Measurements from ENCODE around the gene ABCB10. TPM values are rescaled to one million over a fixed set of nuclear protein-coding genes. Genes with fewer than 3 reads are reported as not detected.

Gene ABCB10
- total RNA-seq, 2 experiments from 2014 or later = 9.8 to 11.0 TPM

DNA sequence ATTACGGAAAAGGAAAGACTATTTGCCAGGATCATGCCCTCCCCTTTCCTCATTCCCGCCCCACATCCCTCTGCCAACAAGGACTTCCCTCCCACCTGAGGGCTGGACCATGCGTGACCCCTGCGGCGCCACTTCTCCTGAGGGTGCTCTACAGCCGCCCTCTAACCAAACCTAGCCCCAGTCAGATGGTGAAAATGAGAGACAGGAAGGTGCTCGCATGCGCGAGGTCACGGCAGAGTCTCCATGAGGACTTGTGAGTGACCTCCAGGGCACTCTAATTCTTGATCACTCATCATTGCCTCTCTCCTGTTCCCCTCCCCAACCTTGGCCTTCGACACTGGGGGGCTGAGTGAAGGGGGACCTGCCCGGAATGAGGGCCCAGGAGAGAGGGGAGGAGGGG lies 35.3 kb upstream of the ABCB10 start:
- no peaks in the 10 kb centered on the region for H3K27me3 Mint-ChIP-seq
- no peaks in the 10 kb centered on the region for H3K9me3 ChIP-seq (ENCODE audit: control insufficient read depth in 1 of 2, insufficient read depth in 1 of 2, low read length in 2 of 2)
- H3K27me3 ChIP-seq (ENCODE audit: control insufficient read depth in 1 of 2, insufficient read depth in 2 of 2, low read length in 2 of 2) = no peaks in the 10 kb centered on the region
- TF ChIP-seq, protein P1, sequence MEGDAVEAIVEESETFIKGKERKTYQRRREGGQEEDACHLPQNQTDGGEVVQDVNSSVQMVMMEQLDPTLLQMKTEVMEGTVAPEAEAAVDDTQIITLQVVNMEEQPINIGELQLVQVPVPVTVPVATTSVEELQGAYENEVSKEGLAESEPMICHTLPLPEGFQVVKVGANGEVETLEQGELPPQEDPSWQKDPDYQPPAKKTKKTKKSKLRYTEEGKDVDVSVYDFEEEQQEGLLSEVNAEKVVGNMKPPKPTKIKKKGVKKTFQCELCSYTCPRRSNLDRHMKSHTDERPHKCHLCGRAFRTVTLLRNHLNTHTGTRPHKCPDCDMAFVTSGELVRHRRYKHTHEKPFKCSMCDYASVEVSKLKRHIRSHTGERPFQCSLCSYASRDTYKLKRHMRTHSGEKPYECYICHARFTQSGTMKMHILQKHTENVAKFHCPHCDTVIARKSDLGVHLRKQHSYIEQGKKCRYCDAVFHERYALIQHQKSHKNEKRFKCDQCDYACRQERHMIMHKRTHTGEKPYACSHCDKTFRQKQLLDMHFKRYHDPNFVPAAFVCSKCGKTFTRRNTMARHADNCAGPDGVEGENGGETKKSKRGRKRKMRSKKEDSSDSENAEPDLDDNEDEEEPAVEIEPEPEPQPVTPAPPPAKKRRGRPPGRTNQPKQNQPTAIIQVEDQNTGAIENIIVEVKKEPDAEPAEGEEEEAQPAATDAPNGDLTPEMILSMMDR (IDR thresholded peaks at IDR 0.05) = no peak
- no peak overlapping the region for H3K27ac ChIP-seq (ENCODE audit: low read depth in 1 of 2, low read length in 2 of 2)
- intact Hi-C loops (cut with DNase I, micrococcal nuclease) = no loop called here
- no peak overlapping the region for H3K4me3 ChIP-seq (ENCODE audit: low read length)
- no peaks in the 10 kb centered on the region for H3K4me1 Mint-ChIP-seq (ENCODE audit: low read depth)
- H3K4me1 ChIP-seq (ENCODE audit: insufficient read depth, low read length) = no peaks in the 10 kb centered on the region
- H3K9me3 Mint-ChIP-seq = no peaks in the 10 kb centered on the region
- peaks cover 38% of the 10 kb centered on the region for H3K36me3 ChIP-seq (ENCODE audit: insufficient read depth, low read length)
- CTCF ChIA-PET = no interaction called here
- DNase-seq (no peak), ATAC-seq (ENCODE audit: poor library complexity) (no peak)
- POLR2A ChIA-PET = no interaction called here
- no peak overlapping the region for H3K4me3 Mint-ChIP-seq
- H3K36me3 Mint-ChIP-seq (ENCODE audit: low read depth) = peaks cover 54% of the 10 kb centered on the region
- no peak overlapping the region for H3K27ac Mint-ChIP-seq

DNA sequence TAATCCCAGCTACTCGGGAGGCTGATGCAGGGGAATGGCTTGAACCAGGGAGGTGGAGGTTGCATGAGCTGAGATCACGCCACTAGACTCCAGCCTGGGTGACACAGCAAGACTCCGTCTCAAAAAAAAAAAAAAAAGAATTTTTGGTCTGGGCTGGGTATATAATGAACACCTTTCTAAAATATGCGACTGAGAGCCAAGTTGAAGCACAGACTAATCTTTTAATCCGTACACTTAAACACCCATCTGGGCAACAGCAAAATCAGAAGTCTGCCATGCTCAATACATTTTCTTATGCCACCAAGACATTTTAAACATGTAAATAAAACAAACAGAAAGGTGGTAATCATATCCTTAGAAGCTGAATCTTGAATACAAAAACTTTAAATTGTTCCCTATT lies 31.6 kb upstream of the ABCB10 start:
- Histone ChIP-seq H3K36me3 (ENCODE audit: insufficient read depth, low read length) (peaks cover 25% of the 10 kb centered on the region), H3K4me3 (ENCODE audit: low read length) (no peak overlapping the region), H3K27ac (ENCODE audit: low read depth in 1 of 2, low read length in 2 of 2) (no peak overlapping the region), H3K27me3 (ENCODE audit: control insufficient read depth in 1 of 2, insufficient read depth in 2 of 2, low read length in 2 of 2) (no peaks in the 10 kb centered on the region), H3K9me3 (ENCODE audit: control insufficient read depth in 1 of 2, insufficient read depth in 1 of 2, low read length in 2 of 2) (no peaks in the 10 kb centered on the region), H3K4me1 (ENCODE audit: insufficient read depth, low read length) (no peaks in the 10 kb centered on the region)
- Mint-ChIP-seq H3K9me3 (no peaks in the 10 kb centered on the region), H3K27ac (no peak overlapping the region), H3K36me3 (ENCODE audit: low read depth) (peaks cover 25% of the 10 kb centered on the region), H3K4me1 (ENCODE audit: low read depth) (no peaks in the 10 kb centered on the region), H3K27me3 (no peaks in the 10 kb centered on the region), H3K4me3 (no peak overlapping the region)
- CTCF ChIA-PET = no interaction called here
- no peak for ATAC-seq (ENCODE audit: poor library complexity)
- POLR2A ChIA-PET = no interaction called here
- TF ChIP-seq, protein P1 (IDR thresholded peaks at IDR 0.05) = no peak
- no peak for DNase-seq
- intact Hi-C loops (cut with DNase I, micrococcal nuclease) = no loop called here

DNA sequence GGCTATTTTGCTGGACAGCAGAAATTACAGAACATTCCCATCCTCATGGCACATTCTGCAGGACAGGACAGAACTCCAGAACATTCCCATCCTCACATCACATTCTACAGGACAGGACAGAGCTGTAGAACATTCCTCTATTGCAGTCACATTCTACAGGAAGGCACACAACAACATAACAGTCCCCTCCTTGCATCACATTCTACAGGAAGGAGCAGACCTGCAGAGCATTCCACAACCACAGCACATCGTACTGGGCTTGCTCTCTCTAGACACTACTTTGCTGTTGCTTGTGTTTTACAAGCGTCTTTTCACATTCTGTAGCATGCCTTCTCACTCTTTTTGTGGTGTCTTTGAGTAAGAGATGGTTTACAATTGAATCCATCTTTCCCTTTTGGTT lies 26.8 kb upstream of the ABCB10 start:
- intact Hi-C loops (cut with DNase I, micrococcal nuclease) = no loop called here
- CTCF ChIA-PET = no interaction called here
- Histone ChIP-seq H3K36me3 (ENCODE audit: insufficient read depth, low read length) (no peaks in the 10 kb centered on the region), H3K4me1 (ENCODE audit: insufficient read depth, low read length) (no peaks in the 10 kb centered on the region), H3K9me3 (ENCODE audit: control insufficient read depth in 1 of 2, insufficient read depth in 1 of 2, low read length in 2 of 2) (no peaks in the 10 kb centered on the region), H3K27ac (ENCODE audit: low read depth in 1 of 2, low read length in 2 of 2) (no peak overlapping the region), H3K27me3 (ENCODE audit: control insufficient read depth in 1 of 2, insufficient read depth in 2 of 2, low read length in 2 of 2) (no peaks in the 10 kb centered on the region), H3K4me3 (ENCODE audit: low read length) (no peak overlapping the region)
- no peak overlapping the region for H3K4me3 Mint-ChIP-seq
- H3K9me3 Mint-ChIP-seq = no peaks in the 10 kb centered on the region
- POLR2A ChIA-PET = no interaction called here
- TF ChIP-seq, protein P1 (IDR thresholded peaks at IDR 0.05) = no peak
- no peak overlapping the region for H3K27ac Mint-ChIP-seq
- ATAC-seq (ENCODE audit: poor library complexity) (no peak), DNase-seq (no peak)
- H3K27me3 Mint-ChIP-seq = no peaks in the 10 kb centered on the region
- H3K36me3 Mint-ChIP-seq (ENCODE audit: low read depth) = no peaks in the 10 kb centered on the region
- no peaks in the 10 kb centered on the region for H3K4me1 Mint-ChIP-seq (ENCODE audit: low read depth)

Data from CD4-positive, alpha-beta T cell (primary cell).